Cardiac fibroblast (primary cell): ENCODE measurements around the gene SSH3.

Experiments
- DNase-seq, 2 donors: peaks; one replicate each; pipeline versions ENCODE4 v3.0.0 to v3.0.0-alpha.2; 2010; ENCODE audit warnings: low read depth in 2 of 2
- H3K4me3 ChIP-seq, 2 donors: replicated peaks in 1 of 2; 1 replicate in 1 of 2; 2 replicates in 1 of 2; pipeline ENCODE4 v1.5.1; 2011; ENCODE audit warnings: low read depth in 2 of 2, low read length in 2 of 2, mild to moderate bottlenecking in 2 of 2, moderate library complexity in 1 of 2
- TF ChIP-seq, protein P1 (sequence below): IDR thresholded peaks from one replicate; pipeline ENCODE4 v1.5.1; 2011; ENCODE audit warnings: low read depth, mild to moderate bottlenecking, low read length, inconsistent platforms

SSH3 gene

GRCh38 chr11:67273260-67273990 lies 29.9 kb upstream of the SSH3 start:
- no peak overlapping the region for H3K4me3 ChIP-seq
- DNase-seq, result no peak
- TF ChIP-seq, protein P1, sequence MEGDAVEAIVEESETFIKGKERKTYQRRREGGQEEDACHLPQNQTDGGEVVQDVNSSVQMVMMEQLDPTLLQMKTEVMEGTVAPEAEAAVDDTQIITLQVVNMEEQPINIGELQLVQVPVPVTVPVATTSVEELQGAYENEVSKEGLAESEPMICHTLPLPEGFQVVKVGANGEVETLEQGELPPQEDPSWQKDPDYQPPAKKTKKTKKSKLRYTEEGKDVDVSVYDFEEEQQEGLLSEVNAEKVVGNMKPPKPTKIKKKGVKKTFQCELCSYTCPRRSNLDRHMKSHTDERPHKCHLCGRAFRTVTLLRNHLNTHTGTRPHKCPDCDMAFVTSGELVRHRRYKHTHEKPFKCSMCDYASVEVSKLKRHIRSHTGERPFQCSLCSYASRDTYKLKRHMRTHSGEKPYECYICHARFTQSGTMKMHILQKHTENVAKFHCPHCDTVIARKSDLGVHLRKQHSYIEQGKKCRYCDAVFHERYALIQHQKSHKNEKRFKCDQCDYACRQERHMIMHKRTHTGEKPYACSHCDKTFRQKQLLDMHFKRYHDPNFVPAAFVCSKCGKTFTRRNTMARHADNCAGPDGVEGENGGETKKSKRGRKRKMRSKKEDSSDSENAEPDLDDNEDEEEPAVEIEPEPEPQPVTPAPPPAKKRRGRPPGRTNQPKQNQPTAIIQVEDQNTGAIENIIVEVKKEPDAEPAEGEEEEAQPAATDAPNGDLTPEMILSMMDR, result no peak

DNA sequence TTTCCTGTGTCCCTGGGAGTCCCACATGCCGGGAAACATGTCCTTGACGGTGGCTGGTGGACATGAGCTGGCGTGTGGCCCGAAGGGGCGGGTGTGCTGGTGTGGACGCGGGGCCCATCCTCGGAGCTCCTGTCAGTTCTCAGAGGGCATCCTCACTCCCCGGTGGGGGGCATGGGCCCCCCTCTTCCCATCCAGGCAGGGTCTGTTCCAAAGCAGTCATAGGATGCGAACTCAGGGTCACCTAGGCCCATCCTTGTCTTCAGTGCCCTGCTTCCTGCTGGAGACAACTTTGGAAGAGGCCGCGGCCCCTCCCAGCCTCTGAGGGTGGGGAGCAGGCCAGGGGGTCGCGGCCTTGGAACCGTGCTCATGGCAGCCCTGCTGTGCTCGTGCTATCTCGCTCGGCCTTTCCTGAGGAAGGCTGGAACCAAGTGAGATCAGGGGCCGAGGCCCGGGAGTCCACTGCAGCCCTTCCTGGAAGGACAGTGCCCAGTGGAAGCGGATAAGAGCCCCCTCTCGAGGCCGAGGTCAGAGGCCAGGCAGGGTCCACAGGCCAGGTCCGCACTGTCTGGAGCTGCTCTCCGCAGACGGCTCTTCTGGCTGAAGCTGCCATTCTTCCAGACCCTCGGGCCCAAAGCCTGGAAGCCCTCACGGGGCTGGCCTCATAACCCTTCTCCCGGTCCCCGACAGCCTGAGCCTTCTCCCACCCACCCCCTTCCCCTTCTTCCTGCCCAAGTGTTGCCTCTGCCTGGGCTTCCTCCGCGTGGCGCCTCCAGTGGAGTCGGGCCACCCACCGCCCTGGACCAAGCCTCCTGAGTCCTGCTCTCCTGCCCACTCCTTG lies 28.3 kb upstream of the SSH3 start:
- H3K4me3 ChIP-seq, result no peak overlapping the region
- DNase-seq, result no peak
- TF ChIP-seq, protein P1, result no peak

- no peak for DNase-seq
- TF ChIP-seq, protein P1, result no peak
- H3K4me3 ChIP-seq, result no peak overlapping the region
These were observed 27.5 kb upstream of the SSH3 start for GRCh38 chr11:67275606-67276409.

GRCh38 chr11:67276781-67277230 lies 26.5 kb upstream of the SSH3 start:
- TF ChIP-seq, protein P1, result peak; percentile 21
- peak; percentile 41 to 49 for DNase-seq
- peak overlapping the region in 1 of 2 donors; percentile 46 for H3K4me3 ChIP-seq

DNA sequence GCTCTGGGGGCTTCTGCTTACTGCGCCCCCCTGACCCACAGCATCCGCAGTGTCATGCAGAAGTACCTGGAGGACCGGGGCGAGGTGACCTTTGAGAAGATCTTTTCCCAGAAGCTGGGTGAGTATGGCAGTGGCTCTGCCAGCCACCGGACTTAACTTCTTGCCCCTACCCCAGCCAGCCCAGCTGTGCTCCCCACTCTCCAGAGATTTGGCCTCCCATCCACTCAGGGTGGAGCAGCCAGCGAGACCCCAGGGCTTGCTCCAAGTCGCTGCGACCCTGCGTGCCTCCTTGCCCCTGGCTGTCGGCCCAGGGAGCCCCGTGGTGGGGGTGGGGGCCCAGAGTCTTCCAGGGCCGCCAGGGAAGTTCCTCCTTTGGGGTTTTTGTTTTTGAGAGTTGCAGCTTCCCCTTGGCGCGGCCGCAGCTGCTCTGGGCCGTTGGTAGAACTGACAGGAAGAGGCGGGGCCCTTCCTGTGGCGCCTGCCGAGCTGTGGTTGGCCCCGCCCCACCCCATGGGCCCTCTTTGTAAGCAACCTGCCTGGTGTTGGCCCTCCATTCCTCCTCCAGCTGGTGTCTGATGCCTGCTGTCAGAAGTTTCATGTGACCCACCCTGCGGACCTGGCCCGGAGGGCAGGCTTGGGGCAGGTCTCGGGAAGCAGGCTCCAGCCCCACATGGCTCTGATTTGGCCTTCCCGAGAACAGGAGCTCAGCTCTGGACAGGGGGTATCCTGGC lies 25.9 kb upstream of the SSH3 start:
- TF ChIP-seq, protein P1, result no peak
- H3K4me3 ChIP-seq, result peak overlapping the region; percentile 23 to 46
- peak; percentile 80 to 91 for DNase-seq
